Heart left ventricle (tissue), 13 donors: ENCODE data around the gene GOLGA6C.

Experiments used
- POLR2A ChIP-seq, 2 donors: fragments of 450-650 bp; IDR thresholded peaks; one replicate each; pipeline ENCODE4 v1.6.1; 2017; ENCODE audit warnings: antibody characterized with exemption in 2 of 2, mild to moderate bottlenecking in 2 of 2, moderate library complexity in 2 of 2
- TF ChIP-seq, protein P1 (sequence below), 12 donors: fragments of 200-600 bp; sonication (generic) in 4 of 12; IDR thresholded peaks; one replicate each; pipeline versions ENCODE4 v1.5.0 to v1.8.0; 2018 to 2022; ENCODE audit warnings: antibody characterized with exemption in 12 of 12, mild to moderate bottlenecking in 5 of 12
- donor health status: ischemic (EF 13 %, LVEDD 7.1; RV severe dilation, severe dysfunction).
- donor health status: DM: no; HTN: yes; CAD: no.
- donor health status: DM: no; HTN: no; CAD: no.
- donor health status: ischemic (EF 25% LVEDD 6.9; RV normal size, moderate dysfunction).
- donor health status: ischemic (EF 25% LVEDD 5.7; RV mildly dilated, moderate dysfunction).
- donor health status: ischemic (EF 35%, LVEDD 5.7; RV mildly dilated, moderate dysfunction).
- donor health status: nonischemic (EF 11% LVEDD 7.7; RV severe dilation, severe dysfunction).
- donor health status: DM: yes; HTN: yes; CAD: no.
- donor health status: PGD.
- donor health status: ischemic (EF 29% LVEDD 5.4; RV normal size, mild dysfunction).
- donor health status: nonischemic (EF 23%, LVEDD 6.1; RV moderate dilation, normal function).

- TF ChIP-seq, protein P1, sequence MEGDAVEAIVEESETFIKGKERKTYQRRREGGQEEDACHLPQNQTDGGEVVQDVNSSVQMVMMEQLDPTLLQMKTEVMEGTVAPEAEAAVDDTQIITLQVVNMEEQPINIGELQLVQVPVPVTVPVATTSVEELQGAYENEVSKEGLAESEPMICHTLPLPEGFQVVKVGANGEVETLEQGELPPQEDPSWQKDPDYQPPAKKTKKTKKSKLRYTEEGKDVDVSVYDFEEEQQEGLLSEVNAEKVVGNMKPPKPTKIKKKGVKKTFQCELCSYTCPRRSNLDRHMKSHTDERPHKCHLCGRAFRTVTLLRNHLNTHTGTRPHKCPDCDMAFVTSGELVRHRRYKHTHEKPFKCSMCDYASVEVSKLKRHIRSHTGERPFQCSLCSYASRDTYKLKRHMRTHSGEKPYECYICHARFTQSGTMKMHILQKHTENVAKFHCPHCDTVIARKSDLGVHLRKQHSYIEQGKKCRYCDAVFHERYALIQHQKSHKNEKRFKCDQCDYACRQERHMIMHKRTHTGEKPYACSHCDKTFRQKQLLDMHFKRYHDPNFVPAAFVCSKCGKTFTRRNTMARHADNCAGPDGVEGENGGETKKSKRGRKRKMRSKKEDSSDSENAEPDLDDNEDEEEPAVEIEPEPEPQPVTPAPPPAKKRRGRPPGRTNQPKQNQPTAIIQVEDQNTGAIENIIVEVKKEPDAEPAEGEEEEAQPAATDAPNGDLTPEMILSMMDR (IDR thresholded peaks at IDR 0.05), result no peak
- no peak for TF ChIP-seq POLR2A (IDR thresholded peaks at IDR 0.05)
These were observed 44.8 kb upstream of the GOLGA6C start for GRCh38 chr15:75213212-75213767.
